Upper lobe of left lung (tissue), 4 donors: ENCODE measurements around the gene PTPRG.

ENCODE experiments used
- CTCF ChIP-seq, 6 experiments: fragments of 450-650 bp in 4 of 6; fragments of 200-600 bp in 2 of 6; sonication (generic) in 2 of 6; IDR thresholded peaks; one replicate each; pipeline ENCODE4 v1.5.1; 2016 to 2019; ENCODE audit warnings: antibody characterized with exemption in 6 of 6
- EP300 ChIP-seq, 4 donors: sonication (generic); formaldehyde crosslinking; IDR thresholded peaks; one replicate each; pipeline ENCODE4 v1.5.1; 2017; ENCODE audit warnings: antibody characterized with exemption in 4 of 4, control low read depth in 2 of 4
- POLR2A ChIP-seq, 4 donors: fragments of 450-650 bp; IDR thresholded peaks; one replicate each; pipeline ENCODE4 v1.5.1; 2016 to 2017; ENCODE audit warnings: antibody characterized with exemption in 4 of 4, mild to moderate bottlenecking in 2 of 4
- POLR2AphosphoS5 ChIP-seq, 2 donors: sonication (generic); formaldehyde crosslinking; IDR thresholded peaks; one replicate each; pipeline ENCODE4 v1.5.1; 2017; ENCODE audit warnings: antibody characterized with exemption in 2 of 2

- TF ChIP-seq CTCF (IDR thresholded peaks at IDR 0.05) (no peak), EP300 (IDR thresholded peaks at IDR 0.05) (no peak), POLR2A (IDR thresholded peaks at IDR 0.05) (no peak), POLR2AphosphoS5 (IDR thresholded peaks at IDR 0.05) (no peak)
These were observed 141.1 kb downstream of the PTPRG start for GRCh38 chr3:61702453-61702852.
